ENCODE measurements around the gene LTV1. TPM values are rescaled to one million over a fixed set of nuclear protein-coding genes. Genes with fewer than 3 reads are reported as not detected.

The LTV1 gene
- total RNA-seq, 1 donor from 2014 or later = 28.3 TPM

GRCh38 chr6:143885116-143885515 lies 42.0 kb downstream of the LTV1 start:
- no peak for DNase-seq (ENCODE audit: low read depth)

GRCh38 chr6:143894655-143895054 lies 51.5 kb downstream of the LTV1 start:
- no peak for DNase-seq (ENCODE audit: low read depth)

GRCh38 chr6:143896126-143896860 lies 53.2 kb downstream of the LTV1 start:
- DNase-seq (ENCODE audit: low read depth) = no peak

DNA sequence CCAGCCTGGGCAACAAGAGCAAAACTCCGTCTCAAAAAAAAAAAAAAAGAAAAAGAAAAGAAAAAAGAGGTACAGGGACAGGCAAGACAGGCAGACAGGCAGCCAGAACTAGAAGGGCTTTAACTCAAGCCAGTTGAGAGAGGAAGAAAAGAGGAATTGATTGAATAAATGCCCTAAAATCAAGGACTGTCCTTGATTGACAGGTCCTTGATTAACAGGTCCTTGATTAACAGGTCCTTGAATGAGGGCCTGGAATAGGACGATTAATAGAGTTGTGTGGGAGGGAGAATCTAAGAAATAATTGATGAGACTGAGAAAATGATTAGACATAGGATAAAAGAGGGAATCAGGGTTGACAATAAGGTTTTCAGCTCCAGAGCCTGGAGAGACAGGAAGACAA lies 57.2 kb downstream of the LTV1 start:
- no peak for DNase-seq (ENCODE audit: low read depth)

DNA sequence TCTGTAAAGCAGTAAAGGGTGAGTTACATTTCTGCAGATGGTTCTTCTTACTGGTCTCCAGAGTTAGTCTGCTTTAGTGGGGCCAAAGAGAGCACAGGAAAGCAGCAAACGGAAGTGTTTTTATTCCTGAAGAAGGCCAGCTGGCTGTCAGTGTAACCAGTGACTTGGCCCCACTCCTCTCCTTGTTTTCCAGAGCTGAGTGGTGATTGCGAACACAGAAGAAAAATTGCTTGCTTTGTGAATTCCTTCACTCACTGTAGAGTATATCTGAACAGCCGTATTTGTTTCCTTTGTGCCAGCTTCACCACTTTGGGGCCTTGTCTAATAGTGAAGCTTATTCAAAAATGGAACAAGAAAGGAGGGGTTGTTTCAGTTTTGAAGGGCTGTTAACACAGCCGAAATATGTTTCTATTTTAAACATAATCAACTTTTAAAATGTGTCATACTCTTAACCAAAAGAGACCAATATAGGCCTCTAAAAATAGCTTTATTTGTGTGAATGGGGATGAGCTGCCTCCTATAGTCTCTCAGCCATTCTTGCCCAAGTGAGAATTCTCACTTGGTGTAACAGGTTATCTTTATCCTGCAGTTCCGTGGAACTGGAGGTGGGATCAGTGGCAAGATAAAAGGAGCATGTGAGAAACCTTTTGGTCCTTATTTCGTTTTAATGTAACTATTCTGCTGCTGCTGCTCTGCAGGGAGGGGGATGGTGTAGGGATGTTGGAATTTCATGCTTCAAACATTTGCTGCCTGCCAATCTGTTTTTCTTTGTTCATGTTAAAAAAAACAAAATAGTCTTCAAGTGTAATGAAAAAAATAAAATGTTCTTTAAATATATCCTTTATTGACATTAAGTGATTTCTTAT lies 59.0 kb downstream of the LTV1 start:
- DNase-seq (ENCODE audit: low read depth) = peak; percentile 40

GRCh38 chr6:143902827-143903226 lies 59.7 kb downstream of the LTV1 start:
- peak; percentile 3 for DNase-seq (ENCODE audit: low read depth)

GRCh38 chr6:143911028-143911427 lies 67.9 kb downstream of the LTV1 start:
- DNase-seq (ENCODE audit: low read depth) = no peak

DNA sequence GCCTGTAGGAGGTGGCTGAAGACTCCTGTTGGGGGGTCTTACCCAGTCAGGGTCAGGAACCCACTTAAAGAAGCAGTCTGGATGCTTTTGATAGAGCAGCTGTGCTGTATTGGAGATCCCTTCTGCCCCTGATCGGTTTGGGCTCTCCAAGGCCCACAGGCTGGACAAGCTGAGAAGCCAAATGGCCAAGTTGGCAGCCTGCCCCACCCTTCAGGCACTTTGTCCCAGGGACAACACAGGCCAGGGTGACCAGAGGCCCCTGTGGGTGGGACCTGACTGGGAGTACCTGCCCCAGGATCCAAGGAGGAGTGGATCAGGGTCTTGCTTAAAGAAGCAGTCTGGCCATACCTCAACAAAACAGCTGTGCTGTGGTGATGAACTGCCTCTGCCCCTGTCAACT lies 69.5 kb downstream of the LTV1 start:
- no peak for DNase-seq (ENCODE audit: low read depth)

Other genes with a start within 250 kb of the LTV1 start
- 30.4 and 51.2 TPM in 2 replicates for gene PHACTR2, start 165.4 kb upstream of the LTV1 start, total RNA-seq
- 0.36 TPM in 1 of 2 replicates, not detected in the other for gene ZC2HC1B, start 21.1 kb downstream of the LTV1 start, total RNA-seq
- gene PLAGL1, start 164.9 kb downstream of the LTV1 start, total RNA-seq = 5.7 and 9.7 TPM in 2 replicates